ENCODE data around the gene SIL1.
A peak's percentile ranks its signal among the peaks of the same experiment; 100 is the strongest.
"Not testable (repeated sequence)": the region's sequence is repeated elsewhere in the genome, so short reads cannot be mapped to it uniquely, and the experiment has no call there.

The SIL1 gene

DNA sequence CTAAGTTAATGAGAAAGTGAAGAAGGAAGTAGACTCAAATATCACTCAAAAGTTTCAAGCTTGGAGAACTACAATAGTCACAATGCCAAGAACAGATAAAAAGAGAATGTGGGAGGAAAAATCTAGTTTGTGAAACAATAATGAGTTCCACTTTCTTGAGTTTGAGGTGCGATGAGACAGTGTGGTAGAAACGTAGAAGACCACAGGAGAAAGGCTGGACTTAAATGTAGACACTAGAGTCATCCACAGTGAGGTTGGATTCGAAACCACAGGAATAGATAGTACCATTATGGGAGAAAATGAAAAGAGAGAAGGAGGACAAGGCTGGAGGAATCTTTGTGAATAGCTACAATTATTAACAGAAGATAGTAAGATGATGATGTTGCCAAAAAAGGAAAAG lies 182.0 kb downstream of the SIL1 start:
- no peak for DNase-seq

DNA sequence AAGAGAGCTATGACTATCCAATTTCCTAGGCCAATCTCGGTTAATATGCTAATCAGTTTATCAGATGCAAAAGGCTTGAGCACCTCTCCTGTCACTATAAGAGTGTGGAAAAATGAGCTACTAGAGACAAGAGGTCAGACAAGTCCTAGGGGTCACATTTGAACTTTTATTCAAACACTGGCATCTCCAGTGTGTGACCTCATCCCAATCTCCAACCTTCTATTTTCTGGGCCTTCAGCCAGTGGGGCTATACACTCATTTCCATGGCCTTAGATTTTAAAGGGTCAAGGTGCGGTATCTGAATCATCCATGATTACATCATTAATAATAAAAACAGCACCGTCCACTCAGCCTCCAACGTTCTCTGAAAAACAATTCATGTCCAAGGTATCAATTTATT lies 183.4 kb downstream of the SIL1 start:
- no peak for DNase-seq

DNA sequence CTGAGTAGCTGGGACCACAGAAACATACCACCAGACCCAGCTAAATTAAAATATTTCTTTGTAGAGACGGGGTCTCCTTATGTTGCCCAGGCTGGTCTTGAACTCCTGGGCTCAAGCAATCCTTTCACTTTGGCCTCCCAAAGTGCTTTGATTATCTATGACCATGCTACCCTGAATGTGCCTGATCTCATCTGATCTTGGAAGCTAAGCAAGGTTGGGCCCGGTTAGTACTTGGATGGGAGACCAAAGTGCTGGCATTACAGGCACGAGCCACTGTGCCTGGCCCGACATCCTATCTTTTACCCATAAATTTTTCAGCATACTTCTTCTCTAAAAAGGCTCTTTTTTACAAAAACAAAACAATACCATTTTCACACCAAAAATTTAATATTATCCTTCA lies 186.0 kb downstream of the SIL1 start:
- no peak for DNase-seq

DNA sequence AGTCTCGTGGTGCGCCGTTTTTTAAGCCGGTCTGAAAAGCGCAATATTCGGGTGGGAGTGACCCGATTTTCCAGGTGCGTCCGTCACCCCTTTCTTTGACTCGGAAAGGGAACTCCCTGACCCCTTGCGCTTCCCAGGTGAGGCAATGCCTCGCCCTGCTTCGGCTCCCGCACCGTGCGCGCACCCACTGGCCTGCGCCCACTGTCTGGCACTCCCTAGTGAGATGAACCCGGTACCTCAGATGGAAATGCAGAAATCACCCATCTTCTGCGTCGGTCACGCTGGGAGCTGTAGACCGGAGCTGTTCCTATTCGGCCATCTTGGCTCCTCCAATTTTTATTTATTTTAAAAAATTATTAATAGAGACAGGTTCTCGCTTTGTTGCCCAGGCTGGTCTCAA lies 187.0 kb downstream of the SIL1 start:
- not testable (repeated sequence) for DNase-seq

DNA sequence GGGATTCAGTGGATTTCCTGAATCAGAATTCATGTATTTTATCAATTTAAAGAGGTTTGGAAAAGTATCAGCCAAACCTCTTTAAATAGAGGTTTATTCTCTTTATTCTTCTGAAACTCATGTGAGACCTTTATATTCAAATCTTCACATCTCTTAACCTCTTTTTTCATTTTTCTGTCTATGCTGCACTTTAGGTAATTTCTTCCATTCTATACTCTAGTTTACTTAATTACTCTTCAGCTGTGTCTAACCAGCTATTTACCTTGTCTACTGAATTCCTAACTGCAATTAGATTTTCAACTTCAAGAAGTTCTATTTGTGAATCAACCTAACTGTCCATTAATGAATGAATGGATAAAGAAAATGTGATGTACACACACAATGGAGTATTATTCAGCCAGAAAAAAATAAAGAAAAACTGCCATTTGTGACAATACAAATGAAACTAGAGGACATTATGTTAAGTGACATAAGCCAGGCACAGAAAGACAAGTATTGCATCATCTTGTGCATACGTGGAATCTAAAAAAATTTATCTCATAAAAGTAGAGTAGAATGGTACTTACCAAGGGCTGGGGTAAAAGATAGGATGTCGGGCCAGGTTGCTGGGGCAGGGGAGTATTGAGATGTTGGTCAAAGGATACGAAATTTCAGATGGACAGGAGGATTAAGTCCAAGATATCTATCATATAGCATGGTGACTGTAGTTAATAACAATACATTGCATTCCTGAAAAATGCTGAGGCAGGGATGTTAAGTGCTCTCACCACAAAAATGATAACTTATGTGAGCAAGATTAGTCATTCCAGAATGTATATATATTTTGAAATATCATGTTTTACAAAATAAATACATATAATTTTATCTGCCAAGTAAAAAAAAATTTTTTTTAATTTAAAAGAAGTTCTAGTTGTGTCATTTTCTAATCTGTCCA lies 193.5 kb downstream of the SIL1 start:
- no peak for DNase-seq

DNA sequence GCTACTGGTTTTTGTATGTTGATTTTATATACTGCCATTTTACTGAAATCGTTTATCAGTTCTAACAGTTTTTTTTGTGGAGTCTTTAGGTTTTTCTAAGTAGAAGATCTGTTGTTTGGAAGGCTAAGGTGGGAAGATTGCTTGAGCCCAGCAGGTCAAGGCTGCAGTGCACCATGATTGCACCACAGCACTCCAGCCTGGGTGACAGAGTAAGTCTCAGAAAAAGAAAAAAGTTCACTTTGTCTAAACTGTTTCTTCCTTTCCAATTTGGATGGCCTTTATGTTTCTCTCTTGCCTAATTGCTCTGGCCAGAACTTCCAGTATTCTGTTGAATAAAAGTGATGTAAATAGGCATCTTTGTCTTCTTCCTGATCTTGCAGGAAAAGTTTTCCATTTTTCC lies 198.5 kb downstream of the SIL1 start:
- no peak for DNase-seq

DNA sequence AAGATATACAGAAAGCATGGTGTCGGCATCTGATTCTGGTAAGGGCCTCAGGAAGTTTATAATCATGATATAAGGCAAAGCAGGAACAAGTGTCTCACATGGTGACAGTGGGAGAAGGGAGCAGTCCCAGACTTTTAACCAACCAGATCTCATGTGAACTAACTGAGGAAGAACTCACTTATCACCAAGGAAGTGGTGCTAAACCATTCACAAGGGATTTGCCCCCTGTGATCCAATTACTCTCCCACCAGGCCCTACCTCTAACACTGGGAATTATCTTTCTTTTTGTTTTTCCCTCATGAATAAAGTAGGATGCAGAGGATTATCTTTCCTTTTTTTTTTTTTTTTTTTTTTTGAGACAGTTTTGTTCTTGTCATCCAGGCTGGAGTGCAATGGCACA lies 199.6 kb downstream of the SIL1 start:
- peak; percentile 85 for DNase-seq

DNA sequence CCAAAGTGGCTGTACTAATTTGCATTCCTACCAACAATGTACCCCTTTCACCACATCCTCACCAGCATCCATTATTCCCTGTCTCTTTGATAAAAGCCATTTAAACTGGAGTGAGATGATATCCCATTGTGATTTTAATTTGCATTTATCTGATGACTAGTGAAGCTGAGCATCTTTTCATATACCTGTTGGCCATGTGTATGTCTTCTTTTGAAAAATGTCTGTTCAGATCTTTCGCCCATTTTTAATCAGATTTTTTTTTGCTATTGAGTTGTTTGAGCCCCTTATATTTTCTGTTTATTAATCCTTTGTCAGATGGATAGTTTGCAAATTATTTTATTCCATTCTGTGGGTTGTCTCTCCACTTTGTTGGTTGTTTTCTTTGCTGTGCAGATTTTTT lies 202.0 kb downstream of the SIL1 start:
- DNase-seq, result no peak

DNA sequence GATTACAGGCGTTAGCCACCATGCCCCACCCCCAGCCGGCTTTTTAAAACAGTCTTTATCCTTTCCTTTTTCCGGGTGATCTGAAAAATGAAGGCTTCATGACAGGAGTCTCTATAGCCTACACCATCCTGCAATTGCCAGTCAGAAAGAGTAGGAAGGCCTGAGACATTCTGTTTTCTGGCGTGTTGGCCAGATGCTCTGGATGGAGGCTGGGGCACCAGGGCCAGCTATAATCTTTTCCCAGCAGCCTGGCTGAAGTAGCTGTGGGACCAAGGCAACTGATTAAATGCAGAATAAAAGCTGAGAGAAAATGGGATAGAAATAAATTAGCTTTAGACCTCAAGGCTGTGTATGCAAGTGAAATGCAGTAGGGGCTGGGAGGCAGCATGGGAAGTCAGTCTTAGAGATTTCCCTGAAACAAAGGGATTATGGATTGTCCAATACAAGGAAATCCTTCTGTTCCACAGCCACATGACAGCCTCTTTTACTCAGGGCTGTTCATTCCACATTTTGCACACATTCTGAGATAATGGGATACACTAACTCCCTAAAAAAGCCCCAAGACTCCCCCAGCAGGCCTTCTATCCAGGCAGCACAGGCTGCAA lies 207.1 kb downstream of the SIL1 start:
- peak; percentile 83 for DNase-seq

DNA sequence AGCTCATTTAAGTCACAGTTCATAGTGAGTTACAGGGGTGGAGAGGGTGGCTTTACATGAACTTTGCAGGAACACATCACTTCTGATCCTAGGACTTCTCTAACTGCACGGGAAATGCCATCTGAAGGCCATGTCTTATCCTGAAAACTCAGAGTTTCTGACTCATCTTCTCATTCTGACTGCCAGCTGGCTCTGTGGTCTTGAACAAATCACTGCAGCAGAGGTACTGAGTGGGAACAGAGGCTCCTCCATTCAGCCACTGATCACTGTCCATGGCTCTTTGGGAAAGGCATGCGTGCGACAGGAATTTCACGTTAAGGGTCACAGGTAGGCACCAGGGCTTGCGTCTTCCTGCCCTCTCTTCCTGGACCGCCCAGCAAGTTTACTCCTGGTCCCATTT lies 208.4 kb downstream of the SIL1 start:
- no peak for DNase-seq

DNA sequence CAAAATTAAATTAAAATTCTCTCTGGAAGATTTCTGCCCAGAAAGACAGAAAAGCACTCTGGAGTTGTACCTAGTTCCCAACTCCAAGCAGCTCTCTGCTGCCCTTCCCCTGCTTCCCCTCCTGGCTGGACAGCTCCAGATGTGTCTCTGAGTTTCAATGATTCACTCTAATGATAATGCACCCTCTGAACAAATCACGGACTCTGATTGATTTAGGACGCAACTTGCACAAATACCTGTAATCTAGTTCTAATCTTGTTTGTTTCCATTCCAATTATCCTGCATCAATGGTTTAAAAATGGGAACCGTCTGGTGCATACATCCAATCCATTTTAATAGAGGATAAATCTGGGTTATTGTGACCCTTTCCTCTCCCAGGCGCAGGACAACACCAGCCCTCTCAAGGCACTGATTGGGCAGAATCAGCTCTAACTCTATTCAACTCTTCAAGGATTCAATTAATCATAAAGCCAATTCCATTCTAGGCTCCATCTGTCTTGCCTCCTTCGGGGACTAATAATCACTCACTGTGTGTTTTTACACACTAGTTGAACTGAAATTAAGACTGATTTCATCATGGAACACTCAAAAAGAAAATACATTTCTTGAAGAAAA lies 211.9 kb downstream of the SIL1 start:
- DNase-seq, result peak; percentile 98

DNA sequence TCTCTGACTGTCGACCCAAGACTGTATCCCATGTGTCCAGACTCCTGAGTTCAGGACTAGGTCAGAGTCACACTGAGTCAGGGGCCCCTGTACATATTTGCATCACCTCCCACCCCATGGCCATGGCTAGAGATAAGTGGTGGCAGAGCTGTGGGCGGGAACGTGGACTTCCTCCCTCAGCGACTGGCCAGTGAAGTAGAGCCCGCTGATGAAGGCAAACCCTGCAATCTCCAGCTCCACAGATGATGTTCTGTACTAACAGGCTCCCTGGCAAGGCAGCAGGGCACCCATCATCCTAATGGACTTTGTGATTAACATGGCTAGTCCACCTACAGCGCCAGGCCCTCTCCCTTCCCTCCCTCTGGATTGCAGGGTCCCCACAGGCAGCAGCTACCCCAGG lies 212.5 kb downstream of the SIL1 start:
- DNase-seq, result peak; percentile 63

DNA sequence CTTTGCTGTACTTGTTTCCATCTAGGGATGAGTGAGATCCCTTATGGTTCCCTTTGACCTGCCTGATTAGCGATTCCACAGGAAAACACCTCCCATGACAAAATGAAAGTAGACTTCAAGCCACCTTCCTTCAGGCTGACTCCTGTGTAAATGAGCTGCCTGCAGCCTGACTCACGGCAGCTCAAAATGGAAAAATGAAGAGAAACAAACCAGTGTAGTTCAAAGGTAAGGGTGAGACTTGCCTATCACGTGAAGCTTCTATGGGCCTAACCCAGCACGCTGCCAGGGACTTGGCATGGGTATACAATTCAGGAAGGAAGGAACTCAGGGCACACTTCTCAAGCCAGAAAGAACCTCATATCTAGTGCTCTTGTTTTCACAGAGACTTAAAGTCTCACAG lies 212.9 kb downstream of the SIL1 start:
- no peak for DNase-seq

DNA sequence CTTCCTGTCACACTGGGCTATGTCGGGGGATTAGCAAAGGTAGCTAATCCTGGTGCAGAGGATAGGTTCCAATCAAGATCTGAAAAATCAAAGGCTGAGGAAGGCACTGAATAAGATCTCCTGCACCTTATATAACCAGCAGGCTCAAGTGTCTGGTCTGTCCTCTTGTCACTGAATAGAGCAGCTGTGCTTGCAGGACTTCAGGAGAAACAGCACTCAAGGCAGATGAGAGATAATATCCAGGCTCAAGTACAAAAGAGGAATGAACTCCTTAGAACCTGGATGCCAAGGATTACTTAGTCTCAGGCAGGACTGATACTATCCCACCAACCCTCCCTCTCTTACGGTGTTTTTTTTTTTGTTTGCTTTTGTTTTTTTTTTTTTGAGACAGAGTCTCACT lies 214.2 kb downstream of the SIL1 start:
- DNase-seq, result peak; percentile 70

DNA sequence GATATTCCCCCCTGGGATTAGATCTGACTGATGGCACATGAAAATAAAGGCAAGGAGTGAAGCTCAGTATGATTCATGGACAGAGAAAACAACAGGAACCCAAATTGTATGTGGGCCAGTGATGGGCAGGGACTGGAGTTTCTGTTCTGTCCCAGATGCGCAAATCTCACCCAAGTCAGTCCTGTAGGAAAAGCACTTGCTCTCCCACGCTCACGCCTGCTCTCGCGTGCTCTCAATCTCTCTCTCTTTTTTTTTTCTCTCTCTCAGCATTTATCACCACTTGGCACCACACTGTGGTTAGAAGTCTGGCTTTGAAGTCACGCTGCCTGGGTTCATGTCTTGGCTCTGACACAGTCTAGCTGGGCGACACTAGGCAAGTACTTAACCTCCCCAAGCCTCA lies 216.6 kb downstream of the SIL1 start:
- DNase-seq, result no peak

DNA sequence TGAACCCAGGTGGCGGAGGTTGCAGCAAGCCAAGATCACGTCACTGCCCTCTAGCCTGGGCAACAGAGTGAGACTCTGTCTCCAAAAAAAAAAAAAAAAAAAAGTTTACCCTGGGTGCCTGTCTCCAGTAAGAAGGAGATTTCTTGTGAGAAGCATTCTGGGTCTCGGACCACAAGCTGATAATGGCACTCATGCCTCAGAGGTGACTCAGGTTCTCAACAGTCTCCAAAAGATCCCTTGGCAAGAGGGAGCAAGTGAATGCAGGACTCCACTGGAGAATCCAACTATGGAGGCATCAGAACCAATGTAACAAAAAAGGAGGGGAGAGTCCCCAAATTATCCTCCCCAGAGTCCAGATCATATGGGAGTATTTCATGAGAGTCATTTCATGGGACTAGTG lies 217.0 kb downstream of the SIL1 start:
- DNase-seq, result no peak

DNA sequence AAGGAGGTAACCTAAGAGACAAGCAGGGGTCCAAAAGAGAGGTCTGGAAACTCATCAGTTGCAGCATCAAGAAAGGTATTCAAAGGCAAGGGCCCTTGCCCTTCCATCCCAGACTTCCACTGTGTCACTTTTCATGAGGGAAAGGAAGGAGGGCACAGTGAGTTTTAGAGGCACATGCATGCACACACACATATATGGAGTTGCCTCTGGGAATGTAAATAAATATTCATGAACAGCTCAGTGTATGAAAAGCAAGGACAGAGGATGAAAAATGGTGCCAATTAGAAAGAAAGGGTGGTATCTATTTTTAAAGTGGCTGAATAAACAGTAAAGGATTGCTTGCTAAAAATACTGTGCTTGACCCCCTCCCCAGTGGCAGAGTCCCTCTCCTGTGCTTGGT lies 217.7 kb downstream of the SIL1 start:
- DNase-seq, result no peak

DNA sequence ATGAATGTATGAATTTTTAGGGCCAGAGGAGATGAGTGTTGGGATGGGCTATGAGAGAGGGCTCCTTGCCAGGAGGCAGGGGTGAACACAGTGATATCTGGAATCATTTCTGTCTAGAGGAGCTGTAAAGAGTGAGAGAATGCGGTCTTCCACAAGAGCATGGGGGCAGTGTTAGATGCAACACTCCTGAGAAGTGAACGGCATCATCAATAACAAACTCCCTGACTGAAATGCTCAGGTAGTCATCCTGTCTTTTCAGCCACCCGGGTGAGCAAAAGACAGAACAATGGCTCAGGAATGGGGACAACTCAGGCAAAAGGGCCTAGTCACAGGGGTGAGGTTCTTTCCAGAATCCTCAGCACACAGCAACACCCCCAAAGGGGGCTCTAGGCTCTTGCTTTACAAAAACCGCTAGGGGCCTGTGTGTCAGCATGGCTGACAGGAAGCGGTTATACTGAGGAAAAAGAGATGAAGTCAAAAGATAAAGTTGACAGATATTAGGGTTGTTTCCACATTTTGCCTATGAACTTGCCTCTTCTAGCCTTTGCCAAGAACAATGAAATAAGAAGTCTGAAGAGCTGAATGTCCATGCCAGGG lies 218.4 kb downstream of the SIL1 start:
- DNase-seq, result no peak

DNA sequence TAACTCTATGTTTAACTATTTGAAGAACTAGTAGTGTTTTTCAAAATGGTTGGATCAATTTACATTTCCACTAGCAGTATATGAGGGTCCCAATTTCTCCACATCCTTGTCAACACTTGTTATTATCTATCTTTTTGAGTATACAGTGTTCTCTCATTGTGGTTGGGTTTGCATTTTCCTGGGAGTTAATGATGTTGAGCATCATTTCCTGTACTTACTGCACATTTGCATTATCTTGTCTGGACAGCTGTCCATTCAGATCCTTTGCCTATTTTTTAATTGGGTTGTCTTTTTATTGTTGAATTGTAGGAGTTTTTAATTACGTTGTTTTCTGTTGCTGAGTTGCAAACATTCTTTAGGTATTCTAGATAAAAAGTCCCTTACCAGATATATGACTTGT lies 219.6 kb downstream of the SIL1 start:
- DNase-seq, result no peak

DNA sequence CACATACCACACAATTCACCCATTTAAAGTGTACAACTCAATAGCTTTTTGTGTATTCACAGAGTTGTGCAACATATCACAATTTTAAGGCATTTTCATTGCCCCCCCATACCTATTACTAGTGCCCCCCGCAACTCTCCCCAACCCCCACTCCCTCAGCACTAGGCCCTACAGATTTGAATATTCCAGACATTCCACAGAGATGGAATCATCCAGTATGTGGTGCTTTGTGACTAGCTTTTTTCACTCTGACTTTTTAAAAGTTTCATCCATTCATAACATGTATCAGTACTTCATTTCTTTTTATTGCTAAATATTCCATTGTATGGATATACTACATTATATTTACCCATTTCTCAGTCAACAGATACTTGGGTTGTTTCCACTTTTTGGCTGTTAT lies 220.1 kb downstream of the SIL1 start:
- DNase-seq, result no peak

DNA sequence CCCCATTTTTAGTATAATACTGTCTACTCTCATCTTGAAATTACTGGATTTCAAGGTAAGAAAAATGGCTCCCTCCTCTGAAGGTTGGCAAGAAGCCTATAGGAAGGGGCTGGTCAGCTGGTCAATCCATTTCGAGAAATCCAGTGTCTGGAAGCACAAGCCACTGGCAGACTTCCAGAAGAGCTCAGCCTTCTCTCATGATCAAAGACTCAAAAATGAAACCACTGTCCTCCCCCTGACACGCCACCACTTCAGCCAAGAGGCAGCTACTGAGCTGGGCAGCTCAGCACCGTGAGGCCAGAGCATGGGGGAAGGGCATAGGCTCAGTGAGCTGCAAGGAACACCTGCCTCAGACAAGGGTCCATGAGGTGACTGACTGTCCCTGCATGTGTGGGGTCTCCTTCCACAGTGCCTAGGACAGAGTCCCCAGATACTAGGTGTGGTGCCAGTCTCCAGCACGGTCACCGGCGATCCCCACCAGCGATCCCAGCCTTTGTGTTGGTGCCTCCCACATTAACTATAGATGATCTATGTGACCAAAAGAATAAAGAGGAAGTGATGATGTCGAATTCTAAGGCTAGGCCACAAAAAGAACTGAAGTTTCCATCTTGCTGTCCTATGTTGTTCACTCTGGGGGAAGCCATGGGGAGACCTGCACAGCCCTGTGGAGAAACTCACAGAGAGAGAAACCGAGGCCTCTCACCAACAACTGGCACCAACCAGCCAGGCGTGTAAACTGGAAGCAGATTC lies 222.9 kb downstream of the SIL1 start:
- DNase-seq, result peak; percentile 20

DNA sequence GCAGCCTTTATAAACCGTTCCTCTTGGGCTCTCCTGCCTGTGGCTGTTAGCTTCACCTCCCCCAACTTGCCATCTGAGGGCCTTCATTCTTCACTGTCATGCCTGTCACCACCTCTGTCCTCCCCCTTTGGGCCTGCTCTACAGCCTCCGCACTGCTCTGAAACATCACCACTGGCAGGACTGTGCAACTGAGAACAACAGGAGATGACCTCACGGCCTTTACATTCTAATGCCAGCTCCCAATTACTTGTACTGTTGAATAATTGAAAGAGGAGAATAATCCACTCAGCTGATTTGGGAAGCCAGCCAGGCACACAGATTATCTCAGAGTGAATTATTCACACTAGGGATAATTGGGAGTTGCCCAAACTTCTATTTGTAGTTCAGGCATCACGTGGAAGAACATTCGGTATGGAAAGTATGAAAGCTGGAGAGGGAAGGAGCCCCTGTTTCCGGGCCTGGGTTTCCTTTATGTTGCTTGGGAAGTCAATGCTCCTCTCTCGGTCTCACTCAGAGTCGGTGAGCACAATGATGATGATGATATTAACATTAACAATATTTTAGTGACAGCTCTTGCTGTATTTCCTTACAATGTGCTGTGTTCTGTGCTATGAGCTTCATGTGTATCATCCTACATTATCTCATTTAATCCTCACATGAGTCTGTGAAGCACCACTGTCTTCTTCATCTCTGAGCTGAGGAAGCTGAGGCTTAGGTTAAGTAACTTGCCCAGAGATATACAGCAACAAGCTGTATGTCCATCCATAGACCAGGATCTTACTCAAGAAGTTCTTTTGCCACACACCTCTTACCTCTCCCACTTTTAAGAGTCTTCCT lies 223.7 kb downstream of the SIL1 start:
- DNase-seq, result peak; percentile 92

Measured in NCI-H82 (cell line).